Vagina (tissue), 2 donors: Measurements from ENCODE around the gene ATP11C. TPM values are rescaled to one million over a fixed set of nuclear protein-coding genes. Genes with fewer than 3 reads are reported as not detected.

Source experiments
- DNase-seq, 2 donors: peaks; one replicate each; pipeline ENCODE4 v3.0.0-alpha.2; 2017; ENCODE audit errors: extremely low spot score in 2 of 2
- H3K27ac ChIP-seq: fragments of 200-600 bp; sonication (generic); one replicate; pipeline ENCODE4 v1.5.1; 2019
- H3K27me3 ChIP-seq: fragments of 200-600 bp; sonication (generic); one replicate; pipeline ENCODE4 v1.5.1; 2019
- H3K36me3 ChIP-seq, 2 donors: fragments of 200-600 bp; sonication (generic); one replicate each; pipeline ENCODE4 v1.5.1; 2017 to 2019
- H3K4me1 ChIP-seq: fragments of 200-600 bp; sonication (generic); one replicate; pipeline ENCODE4 v1.5.1; 2019
- H3K4me3 ChIP-seq, 2 donors: fragments of 200-600 bp; sonication (generic); 1 replicate in 1 of 2; 2 replicates in 1 of 2; pipeline ENCODE4 v1.5.1; 2016 to 2019
- H3K9me3 ChIP-seq: fragments of 200-600 bp; sonication (generic); one replicate; pipeline ENCODE4 v1.5.1; 2019
- POLR2A ChIP-seq, 2 donors: fragments of 450-650 bp; IDR thresholded peaks; one replicate each; pipeline ENCODE4 v1.6.1; 2017; ENCODE audit warnings: antibody characterized with exemption in 2 of 2, mild to moderate bottlenecking in 2 of 2, moderate library complexity in 2 of 2
- POLR2AphosphoS5 ChIP-seq, 2 donors: sonication (generic); formaldehyde crosslinking; IDR thresholded peaks; one replicate each; pipeline ENCODE4 v1.9.0; 2017; ENCODE audit warnings: antibody characterized with exemption in 2 of 2, mild to moderate bottlenecking in 2 of 2, low read depth in 1 of 2; ENCODE audit not compliant: insufficient read depth in 1 of 2
- intact Hi-C: fragments of 100-400 bp; cut with DNase I; formaldehyde crosslinking; loops from one replicate; pipeline ENCODE4 v1.15.1; 2023
- total RNA-seq: library from RNA; depleted of rRNA; stranded (reverse); fragments of >200 nt; gene quantifications from one replicate; pipeline ENCODE4 v1.2.3, GENCODE V29; 2016
- TF ChIP-seq, protein P1 (sequence below), 3 experiments: fragments of 450-650 bp in 2 of 3; fragments of 200-600 bp in 1 of 3; sonication (generic) in 1 of 3; IDR thresholded peaks; one replicate each; pipeline ENCODE4 v1.5.1; 2017 to 2019; ENCODE audit warnings: antibody characterized with exemption in 3 of 3, mild to moderate bottlenecking in 2 of 3, moderate library complexity in 2 of 3

Gene ATP11C
- 24.1 TPM for total RNA-seq

DNA sequence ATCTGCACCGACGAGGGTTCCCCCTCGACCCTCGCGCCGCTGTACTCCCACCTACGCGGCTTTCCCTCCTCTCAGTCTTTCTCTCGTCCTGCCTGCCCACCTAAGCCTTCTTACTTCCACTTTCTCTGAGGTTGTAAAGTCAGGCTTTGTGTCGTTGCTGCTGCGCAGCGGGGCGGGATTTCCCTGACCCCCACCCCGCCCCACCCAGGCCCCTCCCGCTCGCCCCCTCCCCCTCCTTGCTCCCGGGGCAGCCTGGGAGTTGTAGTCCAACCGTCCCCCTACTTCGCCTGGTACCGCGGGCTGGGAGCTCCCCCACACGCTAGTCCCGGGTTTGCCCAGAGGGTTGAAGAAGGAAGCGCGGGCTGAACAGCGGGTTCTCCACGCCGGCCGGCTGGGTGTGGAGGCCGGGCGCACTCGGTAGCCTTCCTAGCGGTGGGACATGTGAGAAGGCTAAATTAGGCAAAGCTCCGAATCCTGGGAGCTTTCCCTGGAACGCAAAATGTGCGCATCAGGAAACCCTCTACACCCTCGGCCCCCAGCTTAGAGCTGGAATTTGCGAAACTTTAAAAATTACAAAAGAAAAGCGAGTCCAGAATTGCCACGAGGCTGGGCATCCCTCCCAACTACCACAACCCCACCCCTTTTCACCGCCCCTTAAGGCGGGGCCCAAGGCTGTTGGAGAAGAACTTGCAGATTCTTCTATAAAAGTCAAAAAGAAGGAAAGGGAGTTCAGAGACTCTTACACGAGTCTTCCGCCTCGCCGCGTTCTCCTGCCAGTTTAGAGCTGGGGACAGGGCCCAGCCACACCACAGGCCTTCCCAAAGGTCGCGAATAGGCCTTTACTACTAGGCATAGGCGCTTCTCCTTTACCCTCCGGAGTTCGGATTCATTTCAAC, at the start of gene ATP11C:
TSS of gene ATP11C (minus strand) at position 153 of the 896 bp plus-strand sequence. CDS start 1,011 bp downstream, outside the sequence.
- DNase-seq, result peak in 1 of 2 donors; percentile 92
- Histone ChIP-seq H3K27me3 (no peaks in the 10 kb centered on the region), H3K4me3 (peak within 1 kb of the TSS; percentile 69 to 77), H3K9me3 (no peaks in the 10 kb centered on the region), H3K36me3 (no peaks in the 10 kb centered on the region), H3K4me1 (peaks cover 4% of the 10 kb centered on the region), H3K27ac (peak within 1 kb of the TSS; percentile 94)
- intact Hi-C loops, result loop anchor here (5.0 kb wide), 1 partner anchor 1526 kb away; no protein-coding TSS in a partner anchor
- TF ChIP-seq, protein P1, sequence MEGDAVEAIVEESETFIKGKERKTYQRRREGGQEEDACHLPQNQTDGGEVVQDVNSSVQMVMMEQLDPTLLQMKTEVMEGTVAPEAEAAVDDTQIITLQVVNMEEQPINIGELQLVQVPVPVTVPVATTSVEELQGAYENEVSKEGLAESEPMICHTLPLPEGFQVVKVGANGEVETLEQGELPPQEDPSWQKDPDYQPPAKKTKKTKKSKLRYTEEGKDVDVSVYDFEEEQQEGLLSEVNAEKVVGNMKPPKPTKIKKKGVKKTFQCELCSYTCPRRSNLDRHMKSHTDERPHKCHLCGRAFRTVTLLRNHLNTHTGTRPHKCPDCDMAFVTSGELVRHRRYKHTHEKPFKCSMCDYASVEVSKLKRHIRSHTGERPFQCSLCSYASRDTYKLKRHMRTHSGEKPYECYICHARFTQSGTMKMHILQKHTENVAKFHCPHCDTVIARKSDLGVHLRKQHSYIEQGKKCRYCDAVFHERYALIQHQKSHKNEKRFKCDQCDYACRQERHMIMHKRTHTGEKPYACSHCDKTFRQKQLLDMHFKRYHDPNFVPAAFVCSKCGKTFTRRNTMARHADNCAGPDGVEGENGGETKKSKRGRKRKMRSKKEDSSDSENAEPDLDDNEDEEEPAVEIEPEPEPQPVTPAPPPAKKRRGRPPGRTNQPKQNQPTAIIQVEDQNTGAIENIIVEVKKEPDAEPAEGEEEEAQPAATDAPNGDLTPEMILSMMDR (IDR thresholded peaks at IDR 0.05), result no peak
- TF ChIP-seq POLR2AphosphoS5 (IDR thresholded peaks at IDR 0.05; ENCODE audit: insufficient read depth in 1 of 2, low read depth in 1 of 2) (peak; percentile 38 to 79), POLR2A (IDR thresholded peaks at IDR 0.05) (peak in 1 of 2 donors; percentile 54)

DNA sequence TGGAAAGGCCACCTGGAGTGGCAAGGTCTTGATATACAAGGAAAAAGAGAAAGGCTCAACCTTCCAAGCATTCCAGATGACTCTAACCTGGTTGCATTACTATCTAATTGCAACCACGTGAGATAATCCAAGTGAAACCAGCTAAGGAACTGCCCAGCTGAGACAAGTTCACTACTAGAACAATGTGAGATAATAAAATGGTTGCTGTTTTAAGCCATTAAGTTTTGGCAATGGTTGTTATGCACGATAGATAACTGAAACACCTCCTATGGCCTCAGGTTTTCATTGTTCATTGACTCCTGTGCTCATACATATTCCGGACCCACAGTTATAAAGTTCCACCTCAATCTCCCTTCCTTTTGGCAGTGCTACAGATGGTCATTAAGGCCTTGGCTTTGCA, 41.6 kb upstream of the ATP11C start:
- no peaks in the 10 kb centered on the region for H3K9me3 ChIP-seq
- TF ChIP-seq POLR2A (IDR thresholded peaks at IDR 0.05) (no peak), POLR2AphosphoS5 (IDR thresholded peaks at IDR 0.05; ENCODE audit: insufficient read depth in 1 of 2, low read depth in 1 of 2) (no peak)
- no peaks in the 10 kb centered on the region for H3K36me3 ChIP-seq
- intact Hi-C loops, result no loop called here
- H3K27ac ChIP-seq, result no peak overlapping the region
- no peak for DNase-seq
- H3K27me3 ChIP-seq, result no peaks in the 10 kb centered on the region
- H3K4me3 ChIP-seq, result no peak overlapping the region
- no peaks in the 10 kb centered on the region for H3K4me1 ChIP-seq

DNA sequence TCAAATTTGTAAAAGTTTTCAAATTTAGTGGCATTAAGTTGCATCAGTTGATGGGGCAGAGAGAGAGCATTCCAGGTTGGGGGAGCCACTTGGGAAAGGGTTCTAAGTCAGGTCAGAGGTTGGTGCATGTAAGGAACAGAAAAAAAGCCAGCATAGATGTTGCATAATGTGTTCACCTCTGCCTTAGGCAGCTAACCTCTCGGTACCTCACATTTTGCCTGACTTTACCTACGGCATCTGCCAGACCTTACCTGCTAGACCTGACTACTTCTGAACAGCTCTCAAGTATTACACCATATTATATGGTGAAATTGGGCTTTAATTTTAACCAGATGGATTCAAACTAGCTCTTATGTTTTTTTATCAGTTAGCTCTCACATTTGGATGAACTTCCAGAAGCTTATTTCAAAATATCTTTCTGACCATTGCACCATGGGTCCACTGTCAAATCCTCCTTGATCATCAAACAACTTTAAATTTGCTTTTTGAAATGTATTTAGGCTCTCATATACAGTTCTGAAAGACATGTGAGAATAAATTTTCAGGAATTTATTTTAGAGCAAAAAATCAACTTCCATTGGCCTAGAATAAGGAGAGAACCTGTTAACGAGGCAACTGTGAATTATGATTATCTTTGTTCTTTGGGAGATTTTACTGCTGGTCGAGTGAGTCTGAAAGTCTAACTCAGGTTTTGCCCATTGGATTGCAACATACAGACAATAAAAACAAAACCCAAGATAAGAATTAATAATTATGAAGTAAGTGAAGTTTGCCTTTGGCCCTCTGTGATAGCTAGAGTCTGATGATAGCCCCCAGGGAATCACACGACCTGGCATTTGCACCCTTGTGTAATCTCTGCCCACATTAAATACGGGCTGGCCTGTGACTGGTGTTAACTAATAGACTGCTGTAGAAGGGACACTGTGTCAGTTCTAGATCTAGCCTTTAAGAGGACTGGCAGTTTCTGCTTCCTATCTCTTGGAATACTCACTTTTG, 40.1 kb upstream of the ATP11C start:
- DNase-seq, result no peak
- intact Hi-C loops, result no loop called here
- H3K27ac ChIP-seq, result no peak overlapping the region
- H3K27me3 ChIP-seq, result no peaks in the 10 kb centered on the region
- TF ChIP-seq POLR2A (IDR thresholded peaks at IDR 0.05), result no peak
- TF ChIP-seq, protein P1 (IDR thresholded peaks at IDR 0.05), result no peak
- TF ChIP-seq POLR2AphosphoS5 (IDR thresholded peaks at IDR 0.05; ENCODE audit: insufficient read depth in 1 of 2, low read depth in 1 of 2), result no peak
- H3K9me3 ChIP-seq, result no peaks in the 10 kb centered on the region
- H3K4me3 ChIP-seq, result no peak overlapping the region
- H3K36me3 ChIP-seq, result no peaks in the 10 kb centered on the region
- H3K4me1 ChIP-seq, result no peaks in the 10 kb centered on the region

DNA sequence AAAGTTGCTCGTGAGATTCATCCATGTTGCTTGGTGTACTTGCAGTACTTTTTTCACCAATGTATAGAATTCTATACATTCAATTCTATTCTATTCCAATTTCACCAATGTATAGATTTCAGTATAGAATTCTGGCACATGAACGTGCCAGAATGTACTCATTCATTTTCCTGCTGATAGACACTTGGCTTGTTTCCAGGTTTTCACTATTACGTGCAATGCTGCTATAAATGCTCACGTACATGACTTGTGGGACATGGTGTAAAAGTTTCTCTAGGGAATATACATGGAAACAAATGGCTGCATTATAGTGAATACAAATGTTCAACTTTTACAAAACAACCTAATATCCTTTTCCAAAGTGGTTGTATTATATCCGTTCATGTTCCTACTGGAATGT, 39.3 kb upstream of the ATP11C start:
- Histone ChIP-seq H3K4me3 (no peak overlapping the region), H3K27me3 (no peaks in the 10 kb centered on the region)
- intact Hi-C loops, result no loop called here

More for the DNA sequence above, 39.3 kb upstream of the ATP11C start:
- Histone ChIP-seq H3K9me3 (no peaks in the 10 kb centered on the region), H3K27ac (no peak overlapping the region), H3K36me3 (no peaks in the 10 kb centered on the region), H3K4me1 (no peaks in the 10 kb centered on the region)
- no peak for TF ChIP-seq POLR2AphosphoS5 (IDR thresholded peaks at IDR 0.05; ENCODE audit: insufficient read depth in 1 of 2, low read depth in 1 of 2)
- TF ChIP-seq, protein P1 (IDR thresholded peaks at IDR 0.05), result no peak
- TF ChIP-seq POLR2A (IDR thresholded peaks at IDR 0.05), result no peak
- no peak for DNase-seq
